Liver (tissue), 9 donors: ENCODE results near the gene LLGL2. TPM values are rescaled to one million over a fixed set of nuclear protein-coding genes. Genes with fewer than 3 reads are reported as not detected.

Experiments
- DNase-seq: peaks from one replicate; pipeline ENCODE4 v3.0.0-alpha.2; 2017; ENCODE audit warnings: low spot score
- H3K27ac ChIP-seq, 2 donors: one replicate each; pipeline ENCODE4 v1.7.0; 2013; ENCODE audit warnings: inconsistent platforms in 2 of 2, low read length in 2 of 2, control low read depth in 1 of 2, low read depth in 1 of 2, mild to moderate bottlenecking in 1 of 2
- H3K27me3 ChIP-seq, 4 donors: one replicate each; pipeline versions ENCODE4 v1.6.1 to v1.7.0; 2013; ENCODE audit warnings: low read length in 3 of 4, inconsistent platforms in 1 of 4, mild to moderate bottlenecking in 1 of 4, moderate library complexity in 1 of 4; ENCODE audit not compliant: control insufficient read depth in 4 of 4, insufficient read depth in 4 of 4
- H3K36me3 ChIP-seq, 4 donors: one replicate each; pipeline versions ENCODE4 v1.6.1 to v1.7.0; 2013; ENCODE audit warnings: low read length in 3 of 4, mild to moderate bottlenecking in 3 of 4, low read depth in 1 of 4, moderate library complexity in 1 of 4; ENCODE audit not compliant: control insufficient read depth in 4 of 4, insufficient read depth in 3 of 4
- H3K4me1 ChIP-seq, 4 donors: one replicate each; pipeline versions ENCODE4 v1.6.1 to v1.7.0; 2013; ENCODE audit warnings: low read length in 3 of 4, mild to moderate bottlenecking in 3 of 4, moderate library complexity in 1 of 4; ENCODE audit not compliant: control insufficient read depth in 4 of 4, insufficient read depth in 4 of 4
- H3K4me3 ChIP-seq, 3 donors: one replicate each; pipeline versions ENCODE4 v1.6.1 to v1.7.0; 2013; ENCODE audit warnings: low read length in 3 of 3, control low read depth in 1 of 3, low read depth in 1 of 3, mild to moderate bottlenecking in 1 of 3
- H3K9ac ChIP-seq, 2 donors: one replicate each; pipeline ENCODE4 v1.7.0; 2013; ENCODE audit warnings: low read length in 2 of 2, mild to moderate bottlenecking in 2 of 2, moderate library complexity in 2 of 2, control low read depth in 1 of 2, low read depth in 1 of 2
- H3K9me3 ChIP-seq, 4 donors: one replicate each; pipeline versions ENCODE4 v1.6.1 to v1.7.0; 2013; ENCODE audit warnings: low read length in 3 of 4; ENCODE audit not compliant: control insufficient read depth in 4 of 4
- ATF3 ChIP-seq: IDR thresholded peaks from 2 replicates; pipeline ENCODE4 v1.6.1; 2016; ENCODE audit warnings: antibody characterized with exemption
- CTCF ChIP-seq: fragments of 150-350 bp; IDR thresholded peaks from 2 replicates; pipeline ENCODE4 v1.5.1; 2017; ENCODE audit warnings: improper control_type of control experiment, low read depth, low read length; ENCODE audit not compliant: missing input control
- EGR1 ChIP-seq, 2 donors: IDR thresholded peaks; 2 replicates each; pipeline ENCODE4 v1.6.1; 2016 to 2018; ENCODE audit warnings: antibody characterized with exemption in 2 of 2, low read depth in 2 of 2
- NR2F2 ChIP-seq: IDR thresholded peaks from 2 replicates; pipeline ENCODE4 v1.6.1; 2016; ENCODE audit warnings: antibody characterized with exemption
- REST ChIP-seq: IDR thresholded peaks from 2 replicates; pipeline ENCODE4 v1.6.1; 2016; ENCODE audit warnings: antibody characterized with exemption, mild to moderate bottlenecking
- WGBS: extraction: QIAGEN DNeasy Blood & Tissue Kit; methylation state at CpG from one replicate; pipeline ENCODE4 v1.1.7; 2013; 5-methylcytosine and 5-hydroxymethylcytosine counted together
- polyA plus RNA-seq, 2 donors: library from polyadenylated mRNA; stranded (reverse) in 1 of 2; unstranded in 1 of 2; fragments of 200-250 nt in 1 of 2; fragments of >200 nt in 1 of 2; fragmentation: Nextera tagmentation in 1 of 2; extraction: Ambion mirVana in 1 of 2; gene quantifications; one replicate each; pipeline versions ENCODE4 v1.2.1 to v1.2.3, GENCODE V29; 2013 to 2015
- total RNA-seq, 2 donors: library from RNA; depleted of rRNA; stranded (reverse); fragments of >200 nt; gene quantifications; one replicate each; pipeline ENCODE4 v1.2.3, GENCODE V29; 2014
- donor health status: healthy.
- donor health status: healthy.
- donor health status: healthy.
- donor health status: healthy.
- donor health status: healthy.

The LLGL2 gene
- total and polyA plus RNA-seq, 4 donors, result 23.2 to 69.6 (median 38.5) TPM

GRCh38 chr17:75617218-75617617 is 91.7 kb downstream of the LLGL2 start (continued):
- no peak for TF ChIP-seq ATF3

- no peaks in the 10 kb centered on the region for H3K9me3 ChIP-seq
- no peak overlapping the region for H3K9ac ChIP-seq
- H3K4me1 ChIP-seq, result peaks cover 0 to 6% (median 2%) of the 10 kb centered on the region in 4 donors
- TF ChIP-seq REST (no peak), NR2F2 (no peak), EGR1 (IDR thresholded peaks at IDR 0.05; ENCODE audit: low read depth in 2 of 2) (no peak)
- H3K27ac ChIP-seq, result no peak overlapping the region
- peaks cover 0 to 43% (median 6%) of the 10 kb centered on the region in 4 donors for H3K36me3 ChIP-seq
- no peak for DNase-seq
- H3K4me3 ChIP-seq, result no peak overlapping the region
- WGBS, result 93% methylated on average over 11 of the region's 11 CpGs
- H3K27me3 ChIP-seq, result no peaks in the 10 kb centered on the region
Observed at GRCh38 chr17:75617675-75618074, 92.2 kb downstream of the LLGL2 start.

GRCh38 chr17:75619506-75620431 is 94.3 kb downstream of the LLGL2 start:
- Histone ChIP-seq H3K36me3 (peaks cover 0 to 43% (median 4%) of the 10 kb centered on the region in 4 donors), H3K27me3 (no peaks in the 10 kb centered on the region), H3K4me1 (no peaks in the 10 kb centered on the region), H3K9me3 (no peaks in the 10 kb centered on the region), H3K9ac (no peak overlapping the region), H3K27ac (no peak overlapping the region), H3K4me3 (no peak overlapping the region)
- TF ChIP-seq REST (no peak), CTCF (peak; percentile 31)
- WGBS, result 92% methylated on average over 36 of the region's 36 CpGs
- DNase-seq, result peak; percentile 53
